Stimulated activated CD8-positive, alpha-beta memory T cell treated with anti-CD3 and anti-CD28 coated beads, Interleukin-12 subunit alpha, Interleukin-12 subunit beta, amount 100 ng/mL, for 1 hour (primary cell): ENCODE measurements around the gene ABHD17C.
"Not testable (repeated sequence)": the region's sequence is repeated elsewhere in the genome, so short reads cannot be mapped to it uniquely, and the experiment has no call there.

Experiments
- DNase-seq: peaks from one replicate; pipeline ENCODE4 v3.0.0-alpha.2; 2020; ENCODE audit warnings: low read depth

The ABHD17C gene

DNA sequence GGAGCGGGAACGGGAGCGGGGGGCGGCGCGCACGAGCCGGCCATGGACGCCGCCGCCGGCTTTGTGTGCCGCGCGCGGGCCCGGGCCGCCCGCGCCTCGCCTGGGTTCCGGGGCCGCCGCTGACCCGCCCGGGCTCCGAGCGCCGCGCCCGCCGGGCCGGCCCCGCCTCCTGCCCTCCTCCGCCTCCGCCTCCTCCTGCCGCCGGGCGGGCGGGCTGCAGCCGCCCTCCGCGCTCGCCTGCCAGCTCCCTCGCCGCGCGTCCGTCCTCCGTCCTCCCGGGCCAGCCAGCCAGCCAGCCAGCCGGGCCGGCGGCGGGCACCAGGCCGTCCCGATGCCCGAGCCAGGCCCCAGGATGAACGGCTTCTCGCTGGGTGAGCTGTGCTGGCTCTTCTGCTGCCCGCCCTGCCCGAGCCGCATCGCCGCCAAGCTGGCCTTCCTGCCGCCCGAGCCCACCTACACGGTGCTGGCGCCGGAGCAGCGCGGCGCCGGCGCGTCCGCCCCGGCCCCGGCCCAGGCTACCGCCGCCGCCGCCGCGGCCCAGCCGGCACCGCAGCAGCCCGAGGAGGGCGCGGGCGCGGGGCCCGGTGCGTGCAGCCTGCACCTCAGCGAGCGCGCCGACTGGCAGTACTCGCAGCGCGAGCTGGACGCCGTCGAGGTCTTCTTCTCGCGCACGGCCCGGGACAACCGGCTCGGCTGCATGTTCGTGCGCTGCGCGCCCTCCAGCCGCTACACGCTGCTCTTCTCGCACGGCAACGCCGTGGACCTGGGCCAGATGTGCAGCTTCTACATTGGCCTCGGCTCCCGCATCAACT lies at the start of gene ABHD17C:
Gene ABHD17C, plus strand, starts transcription at position 212 of the 812 bp plus-strand sequence. Its CDS starts 120 bp downstream, at position 332.
- DNase-seq, result no peak

DNA sequence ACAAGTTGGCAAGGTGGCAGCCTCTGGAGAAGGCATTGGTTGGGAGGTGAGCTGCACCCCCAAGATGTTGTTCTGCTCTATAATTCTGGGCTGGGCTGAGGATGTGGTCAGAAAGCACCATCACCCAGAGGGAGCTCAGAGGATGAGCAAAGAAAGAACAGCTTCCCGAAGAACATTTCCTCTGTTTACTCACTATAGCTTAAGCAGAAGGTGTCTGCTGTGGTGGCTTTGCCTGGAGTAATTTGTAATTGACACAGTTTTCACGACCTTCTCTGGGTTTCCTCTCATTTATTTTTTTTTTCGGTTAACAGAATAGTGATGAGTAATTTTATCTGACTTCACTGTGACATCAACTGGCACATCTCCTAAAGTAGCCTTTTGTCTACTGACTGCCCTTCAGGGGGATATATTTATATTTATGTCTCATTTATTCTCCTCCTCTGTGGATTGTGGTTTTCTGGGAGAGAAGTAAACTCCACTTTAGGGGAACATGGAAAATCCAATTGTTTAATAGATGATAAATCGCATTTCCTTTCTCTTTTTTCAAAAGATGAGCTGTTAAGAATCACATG lies 49.5 kb upstream of the ABHD17C start:
- no peak for DNase-seq

DNA sequence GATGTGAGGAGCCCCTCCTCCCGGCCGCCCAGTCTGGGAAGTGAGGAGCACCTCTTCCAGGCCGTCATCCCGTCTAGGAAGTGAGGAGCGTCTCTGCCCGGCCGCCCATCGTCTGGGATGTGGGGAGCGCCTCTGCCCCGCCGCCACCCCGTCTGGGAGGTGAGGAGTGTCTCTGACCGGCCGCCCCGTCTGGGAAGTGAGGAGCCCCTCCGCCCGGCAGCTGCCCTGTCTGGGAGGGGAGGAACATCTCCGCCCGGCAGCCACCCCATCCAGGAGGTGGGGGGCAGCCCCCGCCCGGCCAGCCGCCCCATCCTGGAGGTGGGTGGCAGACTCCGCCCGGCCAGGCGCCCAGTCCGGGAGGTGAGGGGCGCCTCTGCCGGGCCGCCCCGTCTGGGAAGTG lies 47.7 kb upstream of the ABHD17C start:
- not testable (repeated sequence) for DNase-seq

DNA sequence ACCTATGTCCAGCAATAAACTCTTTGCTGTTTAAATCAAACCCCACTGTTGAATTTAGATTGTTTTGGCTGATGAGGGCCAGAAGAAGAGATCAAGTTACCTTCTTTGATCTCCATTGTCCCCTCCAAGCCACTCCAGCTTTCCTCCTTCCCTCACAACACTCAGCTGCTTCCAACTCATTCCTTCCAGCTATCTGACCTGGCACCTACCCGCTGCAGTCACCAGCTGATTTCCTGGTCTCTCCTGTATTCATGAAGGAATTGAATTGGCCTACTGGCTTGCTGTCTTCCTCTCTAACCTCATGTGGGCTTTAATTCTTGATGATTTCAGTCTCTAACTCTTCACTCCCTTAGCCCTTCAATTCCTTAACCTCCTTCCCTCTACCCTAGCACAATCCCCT lies 40.8 kb upstream of the ABHD17C start:
- DNase-seq, result no peak

DNA sequence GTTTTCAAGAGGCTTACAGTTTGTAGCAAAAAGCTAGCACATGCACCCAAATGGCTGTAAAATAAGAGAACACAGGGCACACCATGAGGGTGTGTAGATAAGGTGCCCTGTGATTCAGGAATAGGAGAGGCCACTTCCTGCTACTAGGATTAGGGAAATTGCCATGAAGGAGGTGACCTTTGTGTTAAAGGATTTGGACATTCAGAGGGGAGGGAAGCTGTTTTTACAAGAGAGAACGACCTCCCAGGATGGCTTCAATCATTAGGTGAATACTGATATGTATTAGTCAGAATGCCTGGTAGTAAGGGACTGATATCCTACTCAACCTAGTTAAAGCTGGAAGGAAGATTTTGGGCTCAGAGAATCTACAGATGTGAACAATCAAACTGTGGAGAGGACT lies 35.7 kb upstream of the ABHD17C start:
- DNase-seq, result no peak

DNA sequence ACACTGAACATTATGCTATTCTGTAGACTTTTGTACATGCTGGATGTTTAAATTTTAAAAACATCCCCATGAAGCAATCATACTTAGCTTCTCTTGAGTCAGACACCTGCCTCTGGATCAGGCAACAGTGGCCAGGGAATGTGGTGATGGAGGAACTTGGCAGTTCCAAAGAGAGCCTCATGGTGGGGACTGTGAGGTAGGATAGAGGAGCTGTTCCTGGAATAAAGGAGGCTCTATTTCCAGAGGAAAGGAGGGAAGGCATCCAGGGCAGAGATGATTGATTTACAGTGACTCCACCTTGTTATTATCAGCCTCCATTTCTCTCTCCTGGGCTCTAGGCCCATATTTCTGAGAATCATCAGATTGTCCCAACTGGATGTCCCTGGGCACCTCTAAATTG lies 35.0 kb upstream of the ABHD17C start:
- DNase-seq, result no peak

DNA sequence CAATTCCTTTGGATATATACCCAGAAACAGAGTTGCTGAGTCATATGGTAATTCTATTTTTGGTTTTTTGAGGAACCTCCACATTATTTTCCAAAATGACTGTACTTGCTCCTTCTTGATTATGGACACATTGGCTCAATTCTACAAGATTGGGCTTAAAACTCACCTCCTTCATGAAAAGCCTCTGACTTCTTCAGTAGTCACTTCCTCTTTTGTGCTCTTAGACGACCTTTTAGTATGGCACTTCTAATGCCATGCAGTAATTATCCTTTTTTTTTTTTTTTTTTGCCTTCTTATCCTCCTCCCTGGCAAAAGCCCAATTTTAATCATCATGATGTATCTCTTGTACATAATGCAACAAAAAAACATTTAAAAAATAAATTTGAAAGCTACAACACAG lies 33.0 kb upstream of the ABHD17C start:
- no peak for DNase-seq

DNA sequence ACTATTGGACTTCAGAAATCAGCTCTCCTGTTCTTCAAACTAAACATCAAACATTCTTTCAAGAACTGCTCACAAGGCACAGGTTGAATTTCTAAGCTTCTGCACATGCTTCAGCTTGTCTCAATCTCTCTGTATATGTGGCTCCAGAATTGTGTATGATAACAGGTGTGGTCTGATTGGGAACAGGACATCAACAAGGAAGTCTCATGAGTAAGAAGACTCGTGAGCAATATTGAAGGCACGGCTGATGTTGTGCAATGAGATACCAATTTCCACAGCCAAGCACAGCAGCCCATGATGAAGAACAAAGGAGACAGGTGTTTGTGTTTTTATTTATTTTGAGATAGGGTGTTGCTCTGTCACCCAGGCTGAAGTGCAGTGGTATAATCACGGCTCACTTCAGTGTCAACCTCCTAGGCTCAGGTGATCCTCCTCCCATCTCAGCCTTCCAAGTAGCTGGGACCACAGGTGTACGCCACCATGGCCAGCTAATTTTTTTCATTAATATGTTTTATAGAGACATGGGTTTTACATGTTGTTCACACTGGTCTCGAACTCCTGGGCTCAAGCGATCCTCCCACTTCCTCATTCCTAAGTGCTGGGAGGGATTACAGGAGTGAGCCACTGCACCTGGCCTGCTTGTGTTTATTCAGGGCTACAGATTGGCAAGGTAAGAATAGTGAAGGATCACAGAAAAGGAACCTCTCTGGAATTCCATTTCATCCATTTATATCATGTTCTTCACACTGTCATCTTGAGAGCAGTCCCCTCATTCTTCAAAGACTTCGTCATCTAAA lies 32.2 kb upstream of the ABHD17C start:
- DNase-seq, result no peak

DNA sequence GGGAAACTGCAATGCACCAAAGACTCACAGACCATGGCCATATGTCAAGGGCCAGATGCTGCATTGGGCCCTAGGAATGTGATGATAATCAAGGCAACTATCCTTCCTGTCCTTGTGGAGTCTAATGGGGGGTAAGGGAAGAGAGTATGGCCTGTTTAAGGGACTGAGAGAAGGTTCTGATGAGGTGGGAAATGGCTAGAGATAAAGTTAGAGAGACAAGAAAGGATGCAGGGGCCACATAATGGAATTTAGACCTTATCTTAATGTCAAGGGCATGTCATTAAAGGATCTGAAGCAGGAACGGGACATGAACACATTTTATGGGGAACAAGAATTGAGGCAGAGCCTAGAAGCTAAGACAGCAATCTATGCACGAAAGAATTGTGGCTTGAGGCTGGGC lies 30.0 kb upstream of the ABHD17C start:
- DNase-seq, result no peak

DNA sequence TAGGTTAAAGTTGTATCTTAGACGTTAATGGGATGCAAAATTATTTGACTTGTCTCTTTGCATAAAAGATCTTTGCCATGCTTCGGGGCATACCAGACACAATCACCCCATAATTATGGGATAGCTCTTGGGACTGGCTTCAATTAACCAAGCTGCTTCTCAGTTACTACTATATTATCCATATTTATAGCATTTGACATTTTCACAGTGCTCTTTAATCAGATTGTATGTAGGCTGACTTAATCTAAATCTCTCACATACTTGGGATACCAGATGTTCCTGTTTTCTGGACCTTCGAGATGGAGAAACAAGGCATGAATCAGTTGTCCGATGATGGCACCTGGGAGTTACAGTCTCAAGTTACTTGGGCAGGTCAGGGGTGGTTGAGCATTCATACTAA lies 27.2 kb upstream of the ABHD17C start:
- DNase-seq, result no peak

DNA sequence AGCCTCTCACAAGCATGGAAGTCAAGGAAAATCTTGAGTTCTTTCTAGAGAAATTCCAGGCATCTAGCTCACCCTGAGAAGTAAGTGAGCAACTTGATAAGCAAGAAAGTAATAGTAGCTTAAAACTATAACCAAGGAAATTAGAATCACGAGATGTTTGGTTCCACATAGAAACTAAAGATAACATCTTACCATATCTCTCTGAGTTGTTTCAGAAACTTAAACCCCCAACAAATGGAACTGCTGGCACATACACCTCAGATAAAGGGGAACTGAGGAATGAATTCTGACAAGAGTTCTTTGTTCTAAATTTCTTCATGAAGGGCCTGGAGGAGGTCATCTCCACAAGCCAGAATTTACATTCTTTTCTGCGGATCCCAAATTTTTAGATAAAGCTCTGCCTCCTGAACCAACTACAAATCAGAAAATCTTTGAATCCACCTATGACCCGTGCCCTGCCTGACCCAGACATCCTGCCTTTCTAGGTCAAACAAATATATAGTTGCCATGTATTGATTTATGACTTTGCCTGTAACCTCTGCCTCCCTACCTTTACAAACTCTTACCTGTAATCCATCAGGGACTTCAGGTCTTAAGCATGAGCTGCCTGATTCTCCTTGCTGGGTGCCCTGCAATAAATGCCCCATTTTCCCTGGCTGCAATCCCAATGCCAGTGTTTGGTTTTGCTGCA lies 26.4 kb upstream of the ABHD17C start:
- DNase-seq, result no peak

DNA sequence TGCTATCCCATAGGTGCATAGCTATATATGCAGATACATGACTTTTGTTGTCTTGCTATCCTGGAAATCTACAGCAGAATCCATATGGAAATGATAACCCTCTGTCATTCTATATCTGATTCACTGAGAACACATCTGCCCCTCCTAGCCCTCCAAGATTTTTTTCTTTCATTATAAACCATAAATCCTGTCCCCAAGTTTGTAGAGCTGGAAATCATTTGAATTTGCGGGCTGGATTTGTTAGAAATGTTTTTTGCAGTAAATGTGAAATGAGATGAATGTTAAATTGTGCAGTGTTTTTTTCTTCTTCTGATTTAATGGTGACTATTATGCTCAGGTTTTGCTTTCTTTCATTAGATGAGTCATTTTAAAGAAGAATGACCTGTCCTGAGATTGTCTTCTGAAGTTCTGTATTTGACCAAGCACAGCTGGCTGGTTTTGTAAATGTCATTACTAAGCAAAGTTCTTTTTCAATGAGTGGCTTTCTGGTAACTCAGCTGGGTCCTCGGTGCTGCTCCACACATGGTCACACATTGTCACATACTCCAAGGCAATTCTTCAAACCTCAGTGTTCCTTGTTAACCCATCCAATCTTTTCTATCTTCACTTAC lies 25.3 kb upstream of the ABHD17C start:
- no peak for DNase-seq

DNA sequence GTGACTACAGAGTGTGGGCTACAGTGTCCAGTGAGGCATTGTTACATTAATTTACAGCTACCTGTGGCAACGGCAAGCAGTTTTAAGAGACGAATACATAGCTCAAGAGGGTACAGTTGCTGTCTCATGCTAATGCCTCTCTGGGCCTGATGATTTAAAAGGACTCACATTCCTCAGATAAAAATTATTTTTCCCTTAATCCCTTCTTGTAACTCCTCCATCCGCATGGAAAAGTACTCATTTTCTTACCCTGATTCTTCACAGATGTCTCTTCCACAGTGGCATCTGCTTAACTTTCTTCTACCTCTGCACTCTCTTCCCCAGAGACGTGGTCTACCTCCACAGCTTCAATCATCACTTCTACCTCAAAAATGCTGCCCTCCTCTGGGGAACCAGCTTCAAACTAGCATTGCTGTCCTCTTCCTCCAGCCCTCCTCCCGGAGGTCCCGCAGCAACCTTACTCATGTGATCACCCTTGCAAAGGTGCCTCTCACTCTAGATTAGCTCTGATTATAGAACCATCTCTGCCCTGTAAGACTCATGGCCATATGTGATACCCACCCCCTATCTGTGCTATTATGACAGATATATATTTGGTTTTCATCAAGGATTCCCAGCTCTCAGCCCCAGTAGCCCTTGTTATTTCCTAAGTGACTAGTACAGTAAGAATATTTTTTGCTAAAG lies 21.4 kb upstream of the ABHD17C start:
- no peak for DNase-seq

DNA sequence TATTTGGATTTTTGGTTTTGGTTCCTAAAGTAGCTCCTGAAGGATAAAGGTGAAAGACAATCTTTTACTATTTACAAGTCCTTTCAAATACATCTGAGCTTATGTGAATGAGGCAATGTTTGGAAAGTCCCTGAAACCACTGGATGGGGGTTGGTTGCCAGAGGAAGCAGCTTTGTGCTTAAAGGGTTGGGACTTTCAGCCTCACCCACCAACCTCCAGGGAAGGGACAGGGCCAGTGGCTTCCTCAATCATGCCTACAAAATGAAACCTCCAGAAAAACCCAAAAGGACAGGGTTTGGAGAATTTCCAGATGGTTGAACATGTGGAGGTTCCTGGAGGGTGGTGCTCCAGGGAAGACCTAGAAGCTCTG lies 20.9 kb upstream of the ABHD17C start:
- DNase-seq, result no peak

DNA sequence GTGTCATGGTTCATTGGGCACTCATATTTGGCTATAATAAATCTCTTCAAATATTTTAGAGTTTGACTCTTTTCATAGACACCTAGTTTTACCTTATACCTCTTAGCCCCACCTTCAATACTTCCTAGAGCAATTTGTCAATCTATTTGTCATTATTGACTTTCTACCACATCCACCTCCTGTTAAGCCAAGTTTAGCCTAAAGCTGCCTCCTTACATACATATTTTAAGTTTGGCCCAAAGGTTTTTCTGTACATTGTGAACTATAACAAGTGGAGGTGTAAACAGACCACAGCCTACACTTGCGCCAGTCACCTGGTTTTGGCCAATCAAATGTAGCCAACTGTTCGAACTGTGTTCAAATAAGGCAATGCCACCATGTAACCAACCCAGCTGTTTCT lies 18.1 kb upstream of the ABHD17C start:
- DNase-seq, result no peak

DNA sequence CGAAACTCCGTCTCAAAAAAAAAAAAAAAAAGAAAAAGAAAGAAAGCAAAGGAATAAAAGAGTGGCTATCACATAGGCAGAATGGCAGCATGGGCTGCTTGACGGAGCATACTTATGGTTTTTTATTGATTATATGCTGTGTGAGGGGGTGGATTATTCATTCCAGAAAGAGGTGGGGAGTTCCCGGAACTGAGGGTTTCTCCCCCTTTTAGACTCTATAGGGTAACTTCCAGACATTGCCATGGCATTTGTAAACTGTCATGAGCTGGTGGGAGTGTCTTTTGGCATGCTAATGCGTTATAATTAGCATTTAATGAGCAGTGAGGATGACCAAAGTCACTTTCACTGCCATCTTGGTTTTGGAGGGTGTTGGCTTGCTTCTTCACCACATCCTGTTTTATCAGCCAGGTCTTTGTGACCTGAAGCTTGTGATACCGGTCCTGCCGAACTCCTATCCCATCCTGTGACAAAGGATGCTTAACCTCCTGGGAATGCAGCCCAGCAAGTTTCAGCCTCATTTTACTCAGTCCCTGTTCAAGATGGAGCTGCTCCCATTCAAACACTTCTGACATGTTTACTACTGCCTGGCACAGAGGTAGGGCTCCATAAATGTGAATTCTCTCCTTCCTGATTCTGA lies 15.8 kb upstream of the ABHD17C start:
- no peak for DNase-seq

DNA sequence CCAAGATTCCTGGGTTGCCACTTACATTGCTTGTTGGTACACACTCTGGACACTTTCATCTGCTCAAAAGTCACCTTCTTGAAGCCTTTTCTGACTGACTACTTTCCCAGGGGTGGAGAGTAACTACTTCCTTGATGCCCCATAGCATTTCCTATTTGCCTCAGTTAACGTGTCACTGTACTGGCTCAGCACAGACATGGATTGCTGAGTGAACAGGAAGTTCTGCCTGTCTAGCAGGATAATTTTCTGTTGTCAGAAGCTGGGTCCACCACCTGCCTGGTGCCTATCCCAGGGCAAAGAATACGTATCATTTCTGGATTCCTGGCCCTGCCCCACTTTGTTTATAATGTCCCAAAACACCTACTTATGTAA lies 15.3 kb upstream of the ABHD17C start:
- DNase-seq, result no peak

DNA sequence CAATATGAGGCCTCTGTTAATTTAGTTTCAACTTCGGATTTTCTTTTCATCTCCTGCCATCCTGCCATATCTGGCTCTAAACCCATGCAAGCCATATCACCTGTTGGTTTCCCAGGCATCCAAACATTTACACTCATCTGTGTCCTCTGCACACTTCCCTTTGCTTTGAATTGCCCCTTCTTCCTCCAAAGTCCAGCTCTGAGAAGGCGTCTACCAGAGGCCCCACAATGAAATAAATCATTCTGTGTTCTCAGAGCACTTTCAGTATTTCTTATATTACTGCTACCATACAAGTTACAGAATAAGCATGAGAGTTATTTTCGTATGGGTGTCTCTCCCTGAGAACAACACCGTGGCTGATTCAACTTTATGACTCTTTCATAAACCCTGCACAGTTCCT lies 12.9 kb upstream of the ABHD17C start:
- DNase-seq, result no peak

DNA sequence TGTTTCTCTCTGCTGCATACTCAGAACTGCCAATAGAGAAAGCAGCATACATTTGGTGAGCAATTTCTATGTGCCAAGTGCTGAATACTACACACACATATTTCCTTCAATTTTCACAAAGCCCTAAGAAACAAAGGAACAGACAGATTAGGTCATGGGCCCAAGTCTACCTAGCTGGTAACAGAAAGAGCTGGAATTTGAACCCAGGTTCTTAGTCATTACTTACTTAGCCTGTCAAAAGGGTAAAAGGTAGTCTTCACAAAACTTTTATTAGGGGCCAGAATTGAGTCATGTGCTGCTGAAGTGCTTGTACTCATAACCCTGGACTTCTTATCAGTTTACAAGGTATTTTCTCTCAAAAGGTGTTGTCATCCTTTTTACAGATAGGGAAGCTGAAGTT lies 10.4 kb upstream of the ABHD17C start:
- no peak for DNase-seq

DNA sequence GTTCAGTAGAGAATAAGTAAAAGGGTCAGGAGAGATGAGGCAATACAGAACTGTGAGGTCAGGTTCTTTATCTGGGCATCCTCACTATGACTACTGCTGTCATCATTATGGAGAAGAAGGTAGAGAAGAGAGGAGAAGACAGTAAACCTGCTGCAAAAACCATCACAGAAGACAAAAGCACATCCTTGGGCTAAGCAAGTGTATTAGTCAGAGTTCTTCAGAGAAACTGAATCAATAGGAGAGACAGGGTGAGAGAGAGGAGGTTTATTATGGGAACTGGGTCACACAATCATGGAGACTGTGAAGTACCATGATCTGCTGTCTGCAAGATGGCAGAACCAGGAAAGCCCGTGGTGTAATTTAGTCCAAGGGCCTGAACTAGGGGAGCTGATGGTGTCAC lies 9.5 kb upstream of the ABHD17C start:
- no peak for DNase-seq

DNA sequence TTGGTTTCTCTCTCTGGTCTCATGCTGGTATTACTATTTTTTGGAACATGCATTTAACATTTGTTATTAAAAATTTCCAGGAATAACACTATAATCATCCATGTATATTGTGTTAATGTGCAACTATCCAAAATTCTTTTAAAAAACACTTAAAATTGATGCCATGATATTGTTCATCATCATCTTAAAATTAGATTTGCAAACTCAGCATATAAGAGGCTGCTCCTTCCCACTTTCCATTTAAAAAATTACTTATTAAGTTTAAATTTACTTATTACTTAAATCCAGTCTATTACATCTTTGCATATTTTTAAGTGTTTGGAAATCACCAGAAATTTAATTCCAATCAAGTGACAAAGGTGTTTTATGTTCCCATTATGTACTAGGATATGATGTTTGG lies 5.8 kb upstream of the ABHD17C start:
- DNase-seq, result no peak
